HEK293 (cell line): Measurements from ENCODE around the gene PGPEP1.

Source experiments
- CTCF ChIA-PET: fragments of 350-600 bp; formaldehyde crosslinking; extraction: SDS; loops from one replicate; lab custom pipeline; 2021; ENCODE audit warnings: antibody characterized with exemption; lab: Yijun Ruan, JAX
- POLR2A ChIA-PET: fragments of 300-600 bp; formaldehyde crosslinking; extraction: SDS; loops from one replicate; lab custom pipeline; 2020; ENCODE audit warnings: antibody characterized with exemption, inconsistent platforms; lab: Yijun Ruan, JAX
- H3K27ac ChIP-seq: fragments of 200-500 bp; sonication (Bioruptor generic); 2 replicates; pipeline ENCODE4 v1.5.1; 2014; ENCODE audit warnings: low read depth, low read length, control low read depth, inconsistent platforms; ENCODE audit errors: extremely low read depth
- H3K36me3 ChIP-seq, 2 experiments: fragments of 200-500 bp in 1 of 2; sonication (Bioruptor generic) in 1 of 2; 1 replicate in 1 of 2; 2 replicates in 1 of 2; pipeline ENCODE4 v1.5.1; 2014 to 2017; ENCODE audit warnings: inconsistent platforms in 2 of 2, low read length in 2 of 2; ENCODE audit not compliant: control insufficient read depth in 2 of 2, insufficient read depth in 1 of 2
- H3K4me1 ChIP-seq: fragments of 200-500 bp; sonication (Bioruptor generic); 2 replicates; pipeline ENCODE4 v1.5.1; 2014; ENCODE audit warnings: mild to moderate bottlenecking, low read length, inconsistent platforms; ENCODE audit not compliant: control insufficient read depth, insufficient read depth
- H3K4me3 ChIP-seq: 2 replicates; pipeline ENCODE4 v1.5.1; 2011; ENCODE audit warnings: low read depth, mild to moderate bottlenecking, control low read depth, low read length, moderate library complexity
- H3K9me3 ChIP-seq: fragments of 200-500 bp; sonication (Bioruptor generic); 2 replicates; pipeline ENCODE4 v1.5.1; 2014; ENCODE audit warnings: low read depth, low read length, inconsistent platforms; ENCODE audit not compliant: control insufficient read depth, insufficient read depth
- OSR2 ChIP-seq: fragments of 450-650 bp; formaldehyde crosslinking; IDR thresholded peaks from 2 replicates; pipeline ENCODE4 v1.5.1; 2016; ENCODE audit warnings: missing biosample characterization, missing genetic modification characterization
- PRDM1 ChIP-seq: fragments of 450-650 bp; formaldehyde crosslinking; IDR thresholded peaks from 2 replicates; pipeline ENCODE4; 2016; ENCODE audit warnings: missing biosample characterization, missing genetic modification characterization
- ZNF121 ChIP-seq: fragments of 450-650 bp; formaldehyde crosslinking; IDR thresholded peaks from 2 replicates; pipeline ENCODE4 v1.5.1; 2016; ENCODE audit warnings: missing biosample characterization, missing genetic modification characterization
- TF ChIP-seq, protein P1 (sequence below): fragments of 450-650 bp; formaldehyde crosslinking; IDR thresholded peaks from 2 replicates; pipeline ENCODE4; 2016; ENCODE audit warnings: missing biosample characterization, missing genetic modification characterization
- TF ChIP-seq, protein P2 (sequence below): fragments of 450-650 bp; formaldehyde crosslinking; IDR thresholded peaks from 2 replicates; pipeline ENCODE4 v1.5.1; 2016; ENCODE audit warnings: missing biosample characterization, missing genetic modification characterization, borderline replicate concordance
- TF ChIP-seq, protein P3 (sequence below): fragments of 450-650 bp; formaldehyde crosslinking; IDR thresholded peaks from 2 replicates; pipeline ENCODE4 v1.5.1; 2016; ENCODE audit warnings: missing biosample characterization, missing genetic modification characterization
- TF ChIP-seq, protein P4 (sequence below): fragments of 450-650 bp; formaldehyde crosslinking; optimal IDR thresholded peaks from 2 replicates; pipeline ENCODE3; 2016; ENCODE audit warnings: missing biosample characterization, mild to moderate bottlenecking, missing genetic modification characterization
- TF ChIP-seq, protein P5 (sequence below): fragments of 450-650 bp; formaldehyde crosslinking; IDR thresholded peaks from 2 replicates; pipeline ENCODE4 v1.5.1; 2017; ENCODE audit warnings: missing biosample characterization, missing genetic modification characterization
- TF ChIP-seq, protein P6 (sequence below): IDR thresholded peaks from 2 replicates; pipeline ENCODE4 v1.6.1; 2011; ENCODE audit warnings: mild to moderate bottlenecking, low read depth, low read length, borderline replicate concordance

PGPEP1 gene

DNA sequence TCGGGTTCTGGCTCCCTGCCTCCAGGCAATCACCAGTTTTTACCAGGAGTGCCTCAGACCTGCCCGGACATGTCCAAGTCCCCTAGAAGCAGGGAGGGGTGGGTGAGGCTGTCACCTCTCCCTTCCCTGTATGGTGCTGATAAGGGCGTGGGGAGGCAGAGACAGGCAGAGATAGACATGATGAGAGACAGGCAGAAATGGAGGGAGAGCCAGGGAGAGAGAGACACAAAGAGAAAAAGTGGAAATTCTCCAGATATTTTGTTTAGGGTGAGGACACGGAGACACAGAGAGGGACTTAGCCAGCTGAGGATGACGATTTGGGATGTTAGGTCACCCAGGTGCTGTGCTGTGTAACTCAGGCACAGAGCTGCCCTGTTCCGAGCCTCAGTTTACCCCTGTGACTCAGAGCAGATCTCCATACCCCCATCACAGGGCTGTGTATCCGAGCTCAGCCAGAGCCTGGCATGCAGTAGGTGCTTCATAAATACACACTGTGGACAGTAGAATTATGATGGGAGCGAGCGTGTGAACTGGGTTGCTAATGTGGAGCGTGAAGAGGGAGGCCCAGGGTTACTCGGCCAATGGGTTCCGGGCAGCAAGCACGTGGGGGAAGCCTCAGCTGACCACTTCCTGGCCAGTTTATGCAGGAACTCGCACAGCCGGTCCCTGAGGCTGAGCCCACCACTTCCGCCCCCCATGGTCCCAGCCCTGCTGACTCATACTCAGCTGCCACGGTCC, 33.7 kb downstream of the PGPEP1 start (continued):
- TF ChIP-seq, protein P1, sequence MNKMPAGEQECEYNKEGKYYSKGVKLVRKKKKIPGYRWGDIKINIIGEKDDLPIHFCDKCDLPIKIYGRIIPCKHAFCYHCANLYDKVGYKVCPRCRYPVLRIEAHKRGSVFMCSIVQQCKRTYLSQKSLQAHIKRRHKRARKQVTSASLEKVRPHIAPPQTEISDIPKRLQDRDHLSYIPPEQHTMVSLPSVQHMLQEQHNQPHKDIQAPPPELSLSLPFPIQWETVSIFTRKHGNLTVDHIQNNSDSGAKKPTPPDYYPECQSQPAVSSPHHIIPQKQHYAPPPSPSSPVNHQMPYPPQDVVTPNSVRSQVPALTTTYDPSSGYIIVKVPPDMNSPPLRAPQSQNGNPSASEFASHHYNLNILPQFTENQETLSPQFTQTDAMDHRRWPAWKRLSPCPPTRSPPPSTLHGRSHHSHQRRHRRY (tag by site-specific recombination) = 0 out of 2 replicates have a peak, but pooled peaks have one; percentile 22
- TF ChIP-seq, protein P2, sequence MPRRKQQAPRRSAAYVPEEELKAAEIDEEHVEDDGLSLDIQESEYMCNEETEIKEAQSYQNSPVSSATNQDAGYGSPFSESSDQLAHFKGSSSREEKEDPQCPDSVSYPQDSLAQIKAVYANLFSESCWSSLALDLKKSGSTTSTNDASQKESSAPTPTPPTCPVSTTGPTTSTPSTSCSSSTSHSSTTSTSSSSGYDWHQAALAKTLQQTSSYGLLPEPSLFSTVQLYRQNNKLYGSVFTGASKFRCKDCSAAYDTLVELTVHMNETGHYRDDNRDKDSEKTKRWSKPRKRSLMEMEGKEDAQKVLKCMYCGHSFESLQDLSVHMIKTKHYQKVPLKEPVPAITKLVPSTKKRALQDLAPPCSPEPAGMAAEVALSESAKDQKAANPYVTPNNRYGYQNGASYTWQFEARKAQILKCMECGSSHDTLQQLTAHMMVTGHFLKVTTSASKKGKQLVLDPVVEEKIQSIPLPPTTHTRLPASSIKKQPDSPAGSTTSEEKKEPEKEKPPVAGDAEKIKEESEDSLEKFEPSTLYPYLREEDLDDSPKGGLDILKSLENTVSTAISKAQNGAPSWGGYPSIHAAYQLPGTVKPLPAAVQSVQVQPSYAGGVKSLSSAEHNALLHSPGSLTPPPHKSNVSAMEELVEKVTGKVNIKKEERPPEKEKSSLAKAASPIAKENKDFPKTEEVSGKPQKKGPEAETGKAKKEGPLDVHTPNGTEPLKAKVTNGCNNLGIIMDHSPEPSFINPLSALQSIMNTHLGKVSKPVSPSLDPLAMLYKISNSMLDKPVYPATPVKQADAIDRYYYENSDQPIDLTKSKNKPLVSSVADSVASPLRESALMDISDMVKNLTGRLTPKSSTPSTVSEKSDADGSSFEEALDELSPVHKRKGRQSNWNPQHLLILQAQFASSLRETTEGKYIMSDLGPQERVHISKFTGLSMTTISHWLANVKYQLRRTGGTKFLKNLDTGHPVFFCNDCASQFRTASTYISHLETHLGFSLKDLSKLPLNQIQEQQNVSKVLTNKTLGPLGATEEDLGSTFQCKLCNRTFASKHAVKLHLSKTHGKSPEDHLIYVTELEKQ (tag by site-specific recombination) = no peak
- TF ChIP-seq, protein P3, sequence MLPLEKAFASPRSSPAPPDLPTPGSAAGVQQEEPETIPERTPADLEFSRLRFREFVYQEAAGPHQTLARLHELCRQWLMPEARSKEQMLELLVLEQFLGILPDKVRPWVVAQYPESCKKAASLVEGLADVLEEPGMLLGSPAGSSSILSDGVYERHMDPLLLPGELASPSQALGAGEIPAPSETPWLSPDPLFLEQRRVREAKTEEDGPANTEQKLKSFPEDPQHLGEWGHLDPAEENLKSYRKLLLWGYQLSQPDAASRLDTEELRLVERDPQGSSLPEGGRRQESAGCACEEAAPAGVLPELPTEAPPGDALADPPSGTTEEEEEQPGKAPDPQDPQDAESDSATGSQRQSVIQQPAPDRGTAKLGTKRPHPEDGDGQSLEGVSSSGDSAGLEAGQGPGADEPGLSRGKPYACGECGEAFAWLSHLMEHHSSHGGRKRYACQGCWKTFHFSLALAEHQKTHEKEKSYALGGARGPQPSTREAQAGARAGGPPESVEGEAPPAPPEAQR (tag by site-specific recombination) = no peak
- TF ChIP-seq, protein P4, sequence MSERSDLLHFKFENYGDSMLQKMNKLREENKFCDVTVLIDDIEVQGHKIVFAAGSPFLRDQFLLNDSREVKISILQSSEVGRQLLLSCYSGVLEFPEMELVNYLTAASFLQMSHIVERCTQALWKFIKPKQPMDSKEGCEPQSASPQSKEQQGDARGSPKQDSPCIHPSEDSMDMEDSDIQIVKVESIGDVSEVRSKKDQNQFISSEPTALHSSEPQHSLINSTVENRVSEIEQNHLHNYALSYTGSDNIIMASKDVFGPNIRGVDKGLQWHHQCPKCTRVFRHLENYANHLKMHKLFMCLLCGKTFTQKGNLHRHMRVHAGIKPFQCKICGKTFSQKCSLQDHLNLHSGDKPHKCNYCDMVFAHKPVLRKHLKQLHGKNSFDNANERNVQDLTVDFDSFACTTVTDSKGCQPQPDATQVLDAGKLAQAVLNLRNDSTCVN (tag by site-specific recombination) = peak; percentile 15
- TF ChIP-seq, protein P5, sequence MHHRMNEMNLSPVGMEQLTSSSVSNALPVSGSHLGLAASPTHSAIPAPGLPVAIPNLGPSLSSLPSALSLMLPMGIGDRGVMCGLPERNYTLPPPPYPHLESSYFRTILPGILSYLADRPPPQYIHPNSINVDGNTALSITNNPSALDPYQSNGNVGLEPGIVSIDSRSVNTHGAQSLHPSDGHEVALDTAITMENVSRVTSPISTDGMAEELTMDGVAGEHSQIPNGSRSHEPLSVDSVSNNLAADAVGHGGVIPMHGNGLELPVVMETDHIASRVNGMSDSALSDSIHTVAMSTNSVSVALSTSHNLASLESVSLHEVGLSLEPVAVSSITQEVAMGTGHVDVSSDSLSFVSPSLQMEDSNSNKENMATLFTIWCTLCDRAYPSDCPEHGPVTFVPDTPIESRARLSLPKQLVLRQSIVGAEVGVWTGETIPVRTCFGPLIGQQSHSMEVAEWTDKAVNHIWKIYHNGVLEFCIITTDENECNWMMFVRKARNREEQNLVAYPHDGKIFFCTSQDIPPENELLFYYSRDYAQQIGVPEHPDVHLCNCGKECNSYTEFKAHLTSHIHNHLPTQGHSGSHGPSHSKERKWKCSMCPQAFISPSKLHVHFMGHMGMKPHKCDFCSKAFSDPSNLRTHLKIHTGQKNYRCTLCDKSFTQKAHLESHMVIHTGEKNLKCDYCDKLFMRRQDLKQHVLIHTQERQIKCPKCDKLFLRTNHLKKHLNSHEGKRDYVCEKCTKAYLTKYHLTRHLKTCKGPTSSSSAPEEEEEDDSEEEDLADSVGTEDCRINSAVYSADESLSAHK (tag by site-specific recombination) = no peak

DNA sequence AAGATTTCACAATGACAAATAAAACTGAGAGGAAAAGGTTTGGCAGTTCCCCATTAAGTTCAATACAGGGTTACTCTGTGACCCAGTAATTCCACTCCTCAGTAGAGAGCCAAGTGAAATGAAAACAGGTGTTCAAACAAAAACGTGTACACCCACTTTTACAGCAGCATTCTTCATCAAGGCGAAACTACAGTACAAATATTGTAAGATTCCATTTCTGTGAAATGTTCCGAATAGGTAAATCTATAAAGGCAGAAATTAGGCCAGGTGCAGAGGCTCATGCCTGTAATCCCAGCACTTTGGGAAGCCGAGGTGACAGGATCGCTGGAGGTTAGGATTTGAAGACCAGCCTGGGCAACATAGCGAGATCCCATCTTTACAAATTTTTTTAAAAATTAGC, 36.6 kb downstream of the PGPEP1 start:
- Histone ChIP-seq H3K36me3 (no peaks in the 10 kb centered on the region), H3K4me3 (no peak overlapping the region), H3K9me3 (no peaks in the 10 kb centered on the region), H3K27ac (no peak overlapping the region), H3K4me1 (peaks cover 5% of the 10 kb centered on the region)
- TF ChIP-seq, protein P6, sequence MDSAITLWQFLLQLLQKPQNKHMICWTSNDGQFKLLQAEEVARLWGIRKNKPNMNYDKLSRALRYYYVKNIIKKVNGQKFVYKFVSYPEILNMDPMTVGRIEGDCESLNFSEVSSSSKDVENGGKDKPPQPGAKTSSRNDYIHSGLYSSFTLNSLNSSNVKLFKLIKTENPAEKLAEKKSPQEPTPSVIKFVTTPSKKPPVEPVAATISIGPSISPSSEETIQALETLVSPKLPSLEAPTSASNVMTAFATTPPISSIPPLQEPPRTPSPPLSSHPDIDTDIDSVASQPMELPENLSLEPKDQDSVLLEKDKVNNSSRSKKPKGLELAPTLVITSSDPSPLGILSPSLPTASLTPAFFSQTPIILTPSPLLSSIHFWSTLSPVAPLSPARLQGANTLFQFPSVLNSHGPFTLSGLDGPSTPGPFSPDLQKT = no peak
- TF ChIP-seq PRDM1 (tag by site-specific recombination) (peak; percentile 42; the same call in 1 of the 2 replicates), OSR2 (tag by site-specific recombination) (no peak), ZNF121 (tag by site-specific recombination) (peak; percentile 49; the same call in 1 of the 2 replicates)
- ChIA-PET POLR2A (no interaction called here), CTCF (interaction anchor here (0.7 kb wide), 2 partner anchors 11 to 37 kb away, joined by 3 to 5 read pairs; no protein-coding TSS in a partner anchor)
